IMR-90 (cell line): Measurements from ENCODE around the gene C13orf42. TPM values are rescaled to one million over a fixed set of nuclear protein-coding genes. Genes with fewer than 3 reads are reported as not detected.

Source experiments
- polyA plus RNA-seq, 3 experiments: library from polyadenylated mRNA; depleted of rRNA; stranded (reverse); fragments of >200 nt; gene quantifications; 2 replicates each; pipeline ENCODE4 v1.2.3, GENCODE V29; 2012; ENCODE audit warnings: low replicate concordance in 1 of 3
- total RNA-seq: library from RNA; depleted of rRNA; stranded (reverse); fragments of >200 nt; gene quantifications from 2 replicates; pipeline ENCODE4 v1.2.3, GENCODE V29; 2012; rRNA removed

C13orf42 gene
- total and polyA plus RNA-seq, 2 of the 4 experiments (the other 2 are of a cell fraction) = not detected

Other genes with a start within 250 kb of the C13orf42 start
- 14.2 and 21.9 TPM in 2 replicates for gene RNASEH2B, start 201.5 kb downstream of the C13orf42 start, total RNA-seq
- gene RNASEH2B, start 201.5 kb downstream of the C13orf42 start, polyA plus RNA-seq (2012; rRNA removed) = 8.2 and 11.2 TPM in 2 replicates
- not detected in 2 replicates for gene FAM124A, start 111.1 kb upstream of the C13orf42 start, total RNA-seq
- gene FAM124A, start 111.1 kb upstream of the C13orf42 start, polyA plus RNA-seq (2012; rRNA removed) = 0.03 and 0.04 TPM in 2 replicates
- gene SERPINE3, start 228.4 kb upstream of the C13orf42 start, total RNA-seq = not detected in 2 replicates
- not detected in 2 replicates for gene SERPINE3, start 228.4 kb upstream of the C13orf42 start, polyA plus RNA-seq (2012; rRNA removed)